Measurements from ENCODE around the gene KCNMA1. TPM values are rescaled to one million over a fixed set of nuclear protein-coding genes. Genes with fewer than 3 reads are reported as not detected.

KCNMA1 gene
- total RNA-seq, 1 donor from 2014 or later: 0.21 TPM

GRCh38 chr10:77547307-77548050 is 90.1 kb downstream of the KCNMA1 start:
- no peak overlapping the region for H3K4me3 Mint-ChIP-seq (ENCODE audit: low read depth)
- H3K9me3 Mint-ChIP-seq: no peaks in the 10 kb centered on the region
- DNase-seq (ENCODE audit: low spot score): no peak
- no peaks in the 10 kb centered on the region for H3K36me3 Mint-ChIP-seq (ENCODE audit: low read depth)
- H3K27ac Mint-ChIP-seq: no peak overlapping the region
- intact Hi-C loops (cut with micrococcal nuclease): no loop called here
- H3K27me3 Mint-ChIP-seq (ENCODE audit: low read depth): peaks cover 4% of the 10 kb centered on the region
- no peaks in the 10 kb centered on the region for H3K4me1 Mint-ChIP-seq (ENCODE audit: low read depth)

GRCh38 chr10:77546042-77546441 is 91.6 kb downstream of the KCNMA1 start:
- intact Hi-C loops (cut with micrococcal nuclease): no loop called here

GRCh38 chr10:77545585-77545984 is 92.0 kb downstream of the KCNMA1 start:
- H3K4me1 Mint-ChIP-seq (ENCODE audit: low read depth): peaks cover 2% of the 10 kb centered on the region
- no peaks in the 10 kb centered on the region for H3K9me3 Mint-ChIP-seq
- H3K27me3 Mint-ChIP-seq (ENCODE audit: low read depth): peaks cover 6% of the 10 kb centered on the region
- H3K27ac Mint-ChIP-seq: no peak overlapping the region
- H3K36me3 Mint-ChIP-seq (ENCODE audit: low read depth): no peaks in the 10 kb centered on the region
- no peak for DNase-seq (ENCODE audit: low spot score)
- H3K4me3 Mint-ChIP-seq (ENCODE audit: low read depth): no peak overlapping the region
- intact Hi-C loops (cut with micrococcal nuclease): no loop called here

More at GRCh38 chr10:77546042-77546441, 91.6 kb downstream of the KCNMA1 start:
- Mint-ChIP-seq H3K36me3 (ENCODE audit: low read depth) (no peaks in the 10 kb centered on the region), H3K4me1 (ENCODE audit: low read depth) (peaks cover 2% of the 10 kb centered on the region), H3K27me3 (ENCODE audit: low read depth) (peaks cover 4% of the 10 kb centered on the region), H3K27ac (no peak overlapping the region), H3K4me3 (ENCODE audit: low read depth) (no peak overlapping the region), H3K9me3 (no peaks in the 10 kb centered on the region)
- no peak for DNase-seq (ENCODE audit: low spot score)

- no peak overlapping the region for H3K27ac Mint-ChIP-seq
- H3K9me3 Mint-ChIP-seq: no peaks in the 10 kb centered on the region
- intact Hi-C loops (cut with micrococcal nuclease): no loop called here
- H3K4me1 Mint-ChIP-seq (ENCODE audit: low read depth): peaks cover 2% of the 10 kb centered on the region
- H3K36me3 Mint-ChIP-seq (ENCODE audit: low read depth): no peaks in the 10 kb centered on the region
- peaks cover 6% of the 10 kb centered on the region for H3K27me3 Mint-ChIP-seq (ENCODE audit: low read depth)
- no peak for DNase-seq (ENCODE audit: low spot score)
- no peak overlapping the region for H3K4me3 Mint-ChIP-seq (ENCODE audit: low read depth)
Measured at GRCh38 chr10:77544617-77545016, 93.0 kb downstream of the KCNMA1 start.

- no peak overlapping the region for H3K27ac Mint-ChIP-seq
- peaks cover 6% of the 10 kb centered on the region for H3K27me3 Mint-ChIP-seq (ENCODE audit: low read depth)
- H3K4me3 Mint-ChIP-seq (ENCODE audit: low read depth): no peak overlapping the region
- intact Hi-C loops (cut with micrococcal nuclease): no loop called here
- H3K4me1 Mint-ChIP-seq (ENCODE audit: low read depth): peaks cover 2% of the 10 kb centered on the region
- no peak for DNase-seq (ENCODE audit: low spot score)
- H3K36me3 Mint-ChIP-seq (ENCODE audit: low read depth): no peaks in the 10 kb centered on the region
- no peaks in the 10 kb centered on the region for H3K9me3 Mint-ChIP-seq
Measured at GRCh38 chr10:77542710-77543259, 94.8 kb downstream of the KCNMA1 start.

- peaks cover 6% of the 10 kb centered on the region for H3K27me3 Mint-ChIP-seq (ENCODE audit: low read depth)
- intact Hi-C loops (cut with micrococcal nuclease): no loop called here
- H3K9me3 Mint-ChIP-seq: no peaks in the 10 kb centered on the region
- peaks cover 2% of the 10 kb centered on the region for H3K4me1 Mint-ChIP-seq (ENCODE audit: low read depth)
- no peak overlapping the region for H3K4me3 Mint-ChIP-seq (ENCODE audit: low read depth)
- no peaks in the 10 kb centered on the region for H3K36me3 Mint-ChIP-seq (ENCODE audit: low read depth)
- DNase-seq (ENCODE audit: low spot score): no peak
- H3K27ac Mint-ChIP-seq: no peak overlapping the region
Measured at GRCh38 chr10:77541944-77542343, 95.7 kb downstream of the KCNMA1 start.

- Mint-ChIP-seq H3K4me1 (ENCODE audit: low read depth) (peaks cover 2% of the 10 kb centered on the region), H3K9me3 (no peaks in the 10 kb centered on the region), H3K4me3 (ENCODE audit: low read depth) (no peak overlapping the region), H3K27me3 (ENCODE audit: low read depth) (peaks cover 6% of the 10 kb centered on the region), H3K36me3 (ENCODE audit: low read depth) (no peaks in the 10 kb centered on the region), H3K27ac (no peak overlapping the region)
- intact Hi-C loops (cut with micrococcal nuclease): no loop called here
- no peak for DNase-seq (ENCODE audit: low spot score)
Measured at GRCh38 chr10:77541247-77541646, 96.4 kb downstream of the KCNMA1 start.

- Mint-ChIP-seq H3K27ac (no peak overlapping the region), H3K9me3 (no peaks in the 10 kb centered on the region), H3K36me3 (ENCODE audit: low read depth) (no peaks in the 10 kb centered on the region), H3K4me3 (ENCODE audit: low read depth) (no peak overlapping the region), H3K27me3 (ENCODE audit: low read depth) (peaks cover 6% of the 10 kb centered on the region), H3K4me1 (ENCODE audit: low read depth) (peaks cover 2% of the 10 kb centered on the region)
- no peak for DNase-seq (ENCODE audit: low spot score)
- intact Hi-C loops (cut with micrococcal nuclease): no loop called here
Measured at GRCh38 chr10:77539147-77539935, 98.3 kb downstream of the KCNMA1 start.

- H3K27ac Mint-ChIP-seq: no peak overlapping the region
- no peaks in the 10 kb centered on the region for H3K9me3 Mint-ChIP-seq
- peaks cover 2% of the 10 kb centered on the region for H3K4me1 Mint-ChIP-seq (ENCODE audit: low read depth)
- no peaks in the 10 kb centered on the region for H3K36me3 Mint-ChIP-seq (ENCODE audit: low read depth)
- peaks cover 2% of the 10 kb centered on the region for H3K27me3 Mint-ChIP-seq (ENCODE audit: low read depth)
- DNase-seq (ENCODE audit: low spot score): no peak
- H3K4me3 Mint-ChIP-seq (ENCODE audit: low read depth): no peak overlapping the region
- intact Hi-C loops (cut with micrococcal nuclease): no loop called here
Measured at GRCh38 chr10:77537720-77538373, 99.8 kb downstream of the KCNMA1 start.

GRCh38 chr10:77537071-77537470 is 100.5 kb downstream of the KCNMA1 start:
- no peak for DNase-seq (ENCODE audit: low spot score)
- no peaks in the 10 kb centered on the region for H3K36me3 Mint-ChIP-seq (ENCODE audit: low read depth)
- H3K4me1 Mint-ChIP-seq (ENCODE audit: low read depth): peaks cover 1% of the 10 kb centered on the region
- peaks cover 2% of the 10 kb centered on the region for H3K27me3 Mint-ChIP-seq (ENCODE audit: low read depth)
- no peaks in the 10 kb centered on the region for H3K9me3 Mint-ChIP-seq
- intact Hi-C loops (cut with micrococcal nuclease): no loop called here
- no peak overlapping the region for H3K27ac Mint-ChIP-seq
- H3K4me3 Mint-ChIP-seq (ENCODE audit: low read depth): no peak overlapping the region

GRCh38 chr10:77533887-77534278 is 103.7 kb downstream of the KCNMA1 start:
- H3K36me3 Mint-ChIP-seq (ENCODE audit: low read depth): no peaks in the 10 kb centered on the region
- no peaks in the 10 kb centered on the region for H3K9me3 Mint-ChIP-seq
- H3K4me1 Mint-ChIP-seq (ENCODE audit: low read depth): no peaks in the 10 kb centered on the region
- DNase-seq (ENCODE audit: low spot score): no peak
- no peaks in the 10 kb centered on the region for H3K27me3 Mint-ChIP-seq (ENCODE audit: low read depth)
- H3K4me3 Mint-ChIP-seq (ENCODE audit: low read depth): no peak overlapping the region
- intact Hi-C loops (cut with micrococcal nuclease): no loop called here
- no peak overlapping the region for H3K27ac Mint-ChIP-seq

- H3K9me3 Mint-ChIP-seq: no peaks in the 10 kb centered on the region
- intact Hi-C loops (cut with micrococcal nuclease): no loop called here
- H3K27ac Mint-ChIP-seq: no peak overlapping the region
- no peak for DNase-seq (ENCODE audit: low spot score)
- no peak overlapping the region for H3K4me3 Mint-ChIP-seq (ENCODE audit: low read depth)
- no peaks in the 10 kb centered on the region for H3K27me3 Mint-ChIP-seq (ENCODE audit: low read depth)
- H3K36me3 Mint-ChIP-seq (ENCODE audit: low read depth): no peaks in the 10 kb centered on the region
- no peaks in the 10 kb centered on the region for H3K4me1 Mint-ChIP-seq (ENCODE audit: low read depth)
Measured at GRCh38 chr10:77533146-77533886, 104.3 kb downstream of the KCNMA1 start.

Measured in activated T-helper 2 cell treated with anti-CD3 and anti-CD28 coated beads, Interferon-gamma antibody, Interleukin-2, Interleukin-4, amounts not matched to agents 10 μg/mL and 5 μg/mL and 100 μg/mL, durations not matched to agents 14 hours and 24 hours and 36 hours (primary cell).